Activated CD4-positive, alpha-beta T cell treated with anti-CD3 and anti-CD28 coated beads, Interleukin-2, amount 10 ng/mL, durations not matched to agents 24 days and 14 days (primary cell): ENCODE results near the gene IDUA. TPM values are rescaled to one million over a fixed set of nuclear protein-coding genes. Genes with fewer than 3 reads are reported as not detected.
A peak's percentile ranks its signal among the peaks of the same experiment; 100 is the strongest.

Source experiments
- DNase-seq: peaks from one replicate; pipeline ENCODE4 v3.0.0; 2022
- H3K27ac Mint-ChIP-seq: one replicate; pipeline ENCODE4 v1.8.0; 2022; ENCODE audit warnings: mild to moderate bottlenecking, mixed read lengths
- H3K27me3 Mint-ChIP-seq: one replicate; pipeline ENCODE4 v1.8.0; 2022; ENCODE audit warnings: mixed read lengths
- H3K36me3 Mint-ChIP-seq: one replicate; pipeline ENCODE4 v1.8.0; 2022; ENCODE audit warnings: low read depth, mild to moderate bottlenecking, mixed read lengths
- H3K4me1 Mint-ChIP-seq: one replicate; pipeline ENCODE4 v1.8.0; 2021; ENCODE audit warnings: mixed read lengths
- H3K4me3 Mint-ChIP-seq: one replicate; pipeline ENCODE4 v1.8.0; 2022; ENCODE audit warnings: mild to moderate bottlenecking, moderate library complexity, mixed read lengths
- H3K9me3 Mint-ChIP-seq: one replicate; pipeline ENCODE4 v1.8.0; 2021; ENCODE audit warnings: mixed read lengths
- intact Hi-C: fragments of 100-400 bp; cut with micrococcal nuclease; formaldehyde crosslinking; loops from one replicate; pipeline ENCODE4 v1.15.1; 2023
- total RNA-seq: library from RNA; stranded (reverse); gene quantifications from 2 replicates; pipeline ENCODE4 v1.2.3, GENCODE V29; 2022

IDUA gene
- total RNA-seq, 1 donor from 2014 or later = 30.4 TPM

DNA sequence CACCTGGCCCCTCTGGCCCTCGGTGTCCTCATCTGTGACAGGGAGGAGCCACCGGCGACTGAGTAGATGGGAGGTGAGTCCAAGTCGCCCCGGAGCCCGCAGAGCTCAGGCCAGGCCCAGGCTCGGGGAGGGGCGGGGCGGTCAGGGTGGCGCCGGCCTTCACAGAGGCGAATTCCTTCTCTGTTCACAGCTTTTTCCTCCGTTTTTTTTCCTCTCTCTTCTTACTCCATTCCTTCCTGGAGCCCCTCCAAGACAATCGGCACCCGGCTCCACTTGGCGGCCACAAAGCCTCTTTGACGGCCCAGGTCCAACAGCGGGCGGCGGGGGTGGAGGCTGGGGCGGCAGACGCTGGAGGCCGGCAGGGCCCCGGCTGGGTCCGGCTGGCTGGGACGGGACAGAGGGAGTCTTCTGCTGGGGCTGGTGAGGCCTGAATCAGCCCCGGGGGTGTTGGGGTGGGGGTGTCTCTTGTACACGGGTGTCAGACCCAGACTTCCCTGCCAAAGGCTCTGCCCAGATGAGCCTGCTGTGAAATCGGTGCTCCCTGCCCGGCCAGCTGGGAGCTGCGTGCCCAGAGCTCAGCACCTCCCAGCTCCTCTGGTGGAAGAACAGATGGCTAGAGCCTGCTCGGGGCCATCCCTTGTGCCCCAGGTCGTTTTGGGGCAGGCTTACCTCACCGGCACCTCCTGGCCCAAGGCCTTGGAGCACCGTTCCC is 47.2 kb downstream of the IDUA start:
- H3K4me3 Mint-ChIP-seq = no peak overlapping the region

DNA sequence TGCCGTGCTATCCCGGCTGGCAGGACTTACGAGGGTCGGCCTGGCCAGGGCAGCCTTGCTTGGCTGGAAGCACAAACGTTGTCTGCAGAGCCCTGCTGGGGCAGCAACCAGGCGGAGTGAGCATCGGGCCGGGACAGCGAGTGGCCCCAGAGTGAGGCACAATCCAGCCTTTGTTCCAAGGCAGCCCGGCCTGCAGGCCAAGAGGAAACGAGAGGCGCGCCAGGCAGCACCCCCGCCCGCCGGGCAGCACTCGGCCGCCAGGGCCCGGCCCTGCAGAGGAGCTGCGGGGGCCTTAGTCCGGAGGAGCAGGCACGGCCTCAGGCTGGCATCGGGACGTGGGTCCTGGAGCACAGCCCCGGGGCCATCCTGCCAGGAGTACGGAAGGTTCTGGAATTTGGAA is 48.7 kb downstream of the IDUA start:
- no peaks in the 10 kb centered on the region for H3K27me3 Mint-ChIP-seq
- no peak overlapping the region for H3K27ac Mint-ChIP-seq
- no peak overlapping the region for H3K4me3 Mint-ChIP-seq
- H3K4me1 Mint-ChIP-seq = no peaks in the 10 kb centered on the region
- no peak for DNase-seq
- H3K9me3 Mint-ChIP-seq = no peaks in the 10 kb centered on the region
- no peaks in the 10 kb centered on the region for H3K36me3 Mint-ChIP-seq
- intact Hi-C loops = no loop called here

More for the DNA sequence above, 47.2 kb downstream of the IDUA start:
- Mint-ChIP-seq H3K9me3 (no peaks in the 10 kb centered on the region), H3K27ac (no peak overlapping the region), H3K36me3 (no peaks in the 10 kb centered on the region), H3K4me1 (no peaks in the 10 kb centered on the region), H3K27me3 (no peaks in the 10 kb centered on the region)
- intact Hi-C loops = no loop called here
- DNase-seq = no peak

DNA sequence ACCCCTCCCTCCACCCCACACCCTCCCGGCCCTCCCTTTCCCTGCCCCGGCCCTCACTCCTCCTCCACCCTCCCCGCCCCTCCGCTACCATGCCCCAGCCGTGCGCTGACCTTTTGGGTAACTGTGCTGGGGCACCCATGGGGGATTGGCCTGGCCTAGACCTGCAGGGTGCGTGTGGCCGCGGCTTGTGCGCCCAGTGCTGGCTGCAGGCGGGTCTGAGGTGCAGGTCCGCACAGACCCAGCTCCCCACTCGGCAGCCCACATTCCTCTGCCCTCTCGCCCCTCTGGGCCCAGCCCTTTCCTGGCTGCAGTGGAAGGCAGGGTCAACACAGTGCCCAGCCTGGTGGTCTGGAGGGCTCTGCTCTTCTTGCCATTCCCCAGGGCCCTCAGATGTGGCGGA is 49.3 kb downstream of the IDUA start:
- Mint-ChIP-seq H3K9me3 (no peaks in the 10 kb centered on the region), H3K36me3 (no peaks in the 10 kb centered on the region), H3K27ac (no peak overlapping the region), H3K4me1 (no peaks in the 10 kb centered on the region), H3K4me3 (no peak overlapping the region), H3K27me3 (no peaks in the 10 kb centered on the region)
- no peak for DNase-seq
- intact Hi-C loops = no loop called here

DNA sequence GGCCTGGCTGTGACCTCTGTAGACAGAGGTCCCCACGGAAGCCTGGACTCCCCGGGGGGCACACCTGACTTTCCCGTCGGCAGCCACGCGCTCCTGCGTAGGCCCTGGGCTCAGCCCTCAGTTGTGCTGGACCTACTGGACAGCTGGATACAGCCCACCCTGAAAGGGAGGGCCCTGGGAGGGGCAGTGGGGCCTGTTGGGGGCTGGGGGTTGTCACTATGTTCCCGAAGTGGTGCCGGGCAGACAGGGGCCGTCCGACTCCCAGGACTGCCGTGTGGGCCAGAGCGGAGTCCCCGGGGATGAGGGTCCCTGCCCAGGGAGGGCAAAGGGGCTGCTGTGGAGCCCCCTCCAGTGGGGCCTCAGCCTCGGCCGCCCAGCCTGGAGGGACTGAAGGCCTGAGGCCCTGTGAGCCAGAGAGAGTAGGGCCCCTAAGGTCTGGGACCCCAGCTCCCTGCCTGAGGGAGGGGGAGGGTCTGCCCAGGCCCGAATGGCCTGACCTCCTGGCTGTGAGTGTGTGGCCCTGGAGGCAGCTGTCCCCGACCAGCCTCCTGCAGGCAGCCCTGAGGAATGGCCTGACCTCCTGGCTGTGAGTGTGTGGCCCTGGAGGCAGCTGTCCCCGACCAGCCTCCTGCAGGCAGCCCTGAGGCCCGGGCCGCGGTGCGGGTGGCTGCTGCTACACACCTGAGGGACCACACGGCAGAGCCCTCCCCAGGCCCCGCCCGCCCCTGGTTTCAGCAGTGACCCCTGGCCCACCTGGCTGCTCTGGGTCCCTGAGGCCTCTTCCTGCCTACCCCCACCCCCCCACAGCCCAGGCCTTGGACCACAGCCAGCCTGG is 50.3 kb downstream of the IDUA start:
- Mint-ChIP-seq H3K27ac (no peak overlapping the region), H3K4me1 (no peaks in the 10 kb centered on the region), H3K9me3 (no peaks in the 10 kb centered on the region), H3K36me3 (no peaks in the 10 kb centered on the region), H3K27me3 (no peaks in the 10 kb centered on the region), H3K4me3 (no peak overlapping the region)
- no peak for DNase-seq
- intact Hi-C loops = no loop called here

DNA sequence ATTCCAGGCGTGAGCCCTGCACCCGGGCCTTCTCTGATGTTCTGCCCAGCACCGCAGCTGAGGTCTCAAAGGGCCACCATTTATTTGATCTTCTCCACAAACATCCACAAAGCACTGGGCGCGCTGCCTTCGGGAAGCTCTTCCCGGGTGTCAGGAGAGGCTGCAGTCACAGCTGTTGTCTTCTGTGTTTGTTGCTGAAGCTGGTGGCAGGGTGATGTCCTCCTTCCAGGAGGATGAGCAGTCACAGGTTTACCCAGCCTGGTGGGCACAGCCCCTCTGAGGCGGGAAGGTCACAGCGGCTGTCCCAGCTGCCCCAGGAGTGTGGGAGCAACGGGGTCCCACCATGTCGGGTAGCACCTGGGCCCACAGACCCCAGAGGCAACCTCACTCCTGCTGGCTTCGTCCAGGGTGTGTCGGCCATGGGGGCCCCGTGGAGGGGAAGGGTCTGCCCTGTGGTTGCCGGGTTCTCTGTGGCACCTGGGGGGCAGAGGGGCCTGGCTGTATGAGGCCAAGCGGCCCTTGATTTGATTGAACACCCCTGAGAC is 52.2 kb downstream of the IDUA start:
- H3K36me3 Mint-ChIP-seq = no peaks in the 10 kb centered on the region
- no peak overlapping the region for H3K27ac Mint-ChIP-seq
- intact Hi-C loops = no loop called here
- H3K4me1 Mint-ChIP-seq = peaks cover 3% of the 10 kb centered on the region
- H3K27me3 Mint-ChIP-seq = peaks cover 5% of the 10 kb centered on the region
- no peak for DNase-seq
- no peak overlapping the region for H3K4me3 Mint-ChIP-seq
- no peaks in the 10 kb centered on the region for H3K9me3 Mint-ChIP-seq

DNA sequence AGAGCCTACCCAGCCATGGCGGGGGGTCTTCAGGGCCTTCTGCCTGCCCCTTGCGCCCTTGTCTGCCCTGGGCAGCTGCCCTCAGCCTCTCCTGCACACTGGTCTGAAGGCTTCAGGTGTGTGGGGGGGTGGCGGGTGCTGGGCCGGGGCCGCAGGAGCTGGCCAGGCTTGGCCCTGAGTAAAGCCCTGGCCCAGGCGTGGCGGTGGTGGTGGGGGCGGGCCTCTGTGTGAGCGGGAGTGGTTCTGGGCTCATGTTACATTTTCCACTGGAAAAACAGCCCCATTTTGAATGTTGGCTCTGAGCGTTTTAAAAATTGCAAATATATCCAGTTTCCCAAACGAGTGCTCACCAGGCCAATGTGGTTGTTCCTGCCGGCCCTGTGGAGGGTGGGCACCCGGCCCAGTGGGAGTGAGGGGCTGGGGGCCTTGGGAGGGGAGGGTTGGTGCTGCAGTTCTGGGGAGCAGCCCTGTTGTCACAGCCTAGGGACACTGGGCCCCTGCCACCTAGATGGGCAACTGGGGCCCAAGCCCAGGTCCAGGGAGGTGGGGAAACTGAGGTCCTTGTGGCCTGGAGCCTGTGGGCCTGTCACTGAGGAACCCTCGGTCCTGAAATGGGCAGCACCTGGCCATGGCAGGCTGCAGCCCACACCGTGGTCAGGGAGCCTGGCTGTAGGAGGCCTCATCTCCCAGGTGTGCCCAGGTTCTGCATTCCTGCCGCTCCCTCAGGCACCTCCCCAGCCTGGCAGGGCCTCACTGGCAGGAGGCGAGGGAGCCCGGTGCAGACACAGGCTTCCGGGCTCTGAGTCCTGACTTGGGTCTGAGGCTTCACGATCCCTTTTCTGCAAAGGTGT is 52.9 kb downstream of the IDUA start:
- Mint-ChIP-seq H3K4me1 (peaks cover 3% of the 10 kb centered on the region), H3K4me3 (no peak overlapping the region), H3K36me3 (no peaks in the 10 kb centered on the region), H3K9me3 (no peaks in the 10 kb centered on the region), H3K27ac (no peak overlapping the region), H3K27me3 (peaks cover 6% of the 10 kb centered on the region)
- intact Hi-C loops = no loop called here
- no peak for DNase-seq

DNA sequence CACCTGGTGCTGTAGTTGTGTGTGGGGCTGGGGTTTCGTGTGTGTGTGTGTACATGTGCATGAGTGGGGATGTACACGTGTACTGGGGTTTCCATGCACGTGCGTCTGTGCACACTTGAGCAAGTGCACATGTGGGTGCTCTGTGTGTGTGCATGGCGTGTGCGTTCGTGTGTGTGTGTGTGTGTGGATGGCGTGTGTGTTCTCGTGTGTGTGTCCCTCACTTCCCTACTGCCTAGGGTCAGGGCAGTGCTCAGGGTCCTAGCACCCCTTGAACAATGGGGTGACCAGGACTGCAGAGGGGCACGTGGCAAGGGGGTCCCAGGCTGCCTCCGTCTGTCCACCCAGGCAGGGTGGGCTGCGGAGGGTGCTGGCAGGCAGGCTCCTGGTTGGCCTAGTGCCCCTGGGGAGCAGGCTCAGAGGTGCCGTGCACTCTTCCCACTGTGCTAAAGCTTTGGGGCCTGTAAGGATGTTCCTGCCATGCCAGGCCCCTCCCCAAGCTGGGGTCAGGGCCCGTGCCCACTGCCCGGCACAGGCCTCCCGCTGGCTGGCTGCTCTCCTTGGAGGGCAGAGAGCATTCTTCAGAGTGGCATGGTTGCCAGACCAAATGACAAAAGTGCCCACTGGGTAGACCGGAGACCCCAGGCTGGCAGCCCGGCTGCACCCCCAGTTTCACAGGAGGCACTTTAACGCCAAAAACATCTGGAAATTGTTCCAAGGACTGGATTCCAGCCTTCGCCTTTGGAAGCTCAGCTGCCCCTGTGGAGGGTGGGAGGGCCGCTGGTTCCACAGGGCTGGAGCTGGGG is 53.7 kb downstream of the IDUA start:
- intact Hi-C loops = no loop called here
- no peaks in the 10 kb centered on the region for H3K36me3 Mint-ChIP-seq
- H3K9me3 Mint-ChIP-seq = no peaks in the 10 kb centered on the region
- no peak overlapping the region for H3K4me3 Mint-ChIP-seq
- H3K27ac Mint-ChIP-seq = no peak overlapping the region
- peaks cover 3% of the 10 kb centered on the region for H3K4me1 Mint-ChIP-seq
- peaks cover 11% of the 10 kb centered on the region for H3K27me3 Mint-ChIP-seq
- no peak for DNase-seq

DNA sequence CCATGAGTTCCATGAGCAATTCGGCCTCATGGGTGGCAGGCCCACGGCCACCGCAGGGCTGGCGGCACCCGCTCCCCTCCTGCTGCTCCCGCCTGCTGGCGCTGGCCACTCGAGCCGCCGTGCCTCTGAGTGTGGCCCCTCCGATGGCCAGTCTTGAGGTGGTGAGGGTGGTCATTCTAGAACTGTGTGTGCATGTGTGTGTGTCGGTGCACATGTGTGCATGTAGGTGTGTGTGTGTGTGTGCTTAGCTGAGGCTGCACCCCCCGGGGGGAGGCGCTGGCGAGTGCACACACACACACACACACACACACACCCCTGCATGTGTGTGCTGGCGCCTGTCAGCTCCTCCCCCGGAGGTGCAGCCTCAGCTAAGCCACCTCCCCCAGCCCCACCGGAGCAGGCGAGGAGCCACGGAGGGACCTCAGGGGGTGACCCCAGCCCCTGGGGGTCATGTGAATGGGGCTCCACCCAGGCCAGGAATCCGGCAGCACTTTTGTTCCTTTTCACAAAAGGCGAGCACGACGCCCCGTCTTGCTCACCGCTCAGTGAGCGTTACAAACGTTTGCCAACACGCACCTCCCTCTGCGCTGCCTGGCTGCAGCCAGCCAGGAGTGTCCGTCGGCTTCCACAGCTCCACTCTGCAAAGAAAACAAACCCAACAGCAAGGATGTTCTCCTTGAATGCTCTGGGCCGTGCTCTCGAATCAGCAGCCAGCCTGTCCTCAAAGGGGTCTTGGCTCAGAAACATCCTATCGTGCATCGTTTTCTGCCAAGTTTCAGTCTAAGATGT is 54.5 kb downstream of the IDUA start:
- Mint-ChIP-seq H3K4me1 (peaks cover 3% of the 10 kb centered on the region), H3K9me3 (no peaks in the 10 kb centered on the region), H3K36me3 (no peaks in the 10 kb centered on the region), H3K27me3 (peaks cover 12% of the 10 kb centered on the region), H3K27ac (no peak overlapping the region), H3K4me3 (no peak overlapping the region)
- no peak for DNase-seq
- intact Hi-C loops = no loop called here

DNA sequence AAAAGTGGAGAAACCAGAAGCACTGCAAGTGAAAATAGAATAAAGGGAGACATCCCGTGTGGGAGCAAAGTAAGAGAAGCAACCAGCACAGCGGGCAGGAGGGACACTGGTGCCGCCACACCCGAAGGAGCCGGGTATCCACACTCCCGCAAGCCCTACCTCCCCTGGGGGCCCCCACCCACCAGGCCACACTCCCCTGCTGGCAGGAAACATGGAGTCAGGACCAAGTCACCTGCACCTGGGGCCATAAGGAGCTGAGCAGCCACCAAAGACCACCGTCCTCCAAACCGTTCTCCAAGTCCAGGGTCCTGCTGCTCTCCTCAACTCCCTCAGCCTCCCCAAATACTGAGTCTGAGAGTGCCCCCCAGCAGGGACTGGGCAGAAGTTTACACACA is 55.1 kb downstream of the IDUA start:
- H3K27ac Mint-ChIP-seq = no peak overlapping the region
- intact Hi-C loops = no loop called here

DNA sequence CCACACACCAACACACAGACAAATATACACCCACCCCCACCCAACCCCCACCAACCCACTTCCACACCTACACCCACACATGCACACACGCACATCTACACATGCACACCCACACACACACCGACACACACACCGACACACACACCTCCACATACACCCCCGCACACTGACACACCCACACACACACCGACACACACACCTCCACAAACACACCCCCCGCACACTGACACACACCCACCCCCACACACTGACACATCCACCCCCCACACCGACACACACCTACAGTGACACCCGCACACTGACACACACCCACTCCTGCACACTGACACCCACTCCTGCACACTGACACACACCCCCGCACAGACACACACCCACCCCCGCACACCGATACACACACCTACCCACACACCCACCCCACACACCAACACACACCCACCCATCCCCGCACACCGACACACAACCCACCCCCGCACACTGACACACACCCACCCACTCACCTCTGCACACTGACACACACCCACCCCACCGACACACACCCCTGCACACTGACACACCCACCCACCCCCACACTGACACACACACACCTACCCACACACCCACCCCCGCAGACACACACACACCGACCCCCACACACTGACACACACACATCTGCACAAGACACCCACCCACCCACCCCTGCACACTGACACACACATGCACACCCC is 55.7 kb downstream of the IDUA start:
- peaks cover 3% of the 10 kb centered on the region for H3K4me1 Mint-ChIP-seq
- DNase-seq = no peak
- peaks cover 2% of the 10 kb centered on the region for H3K36me3 Mint-ChIP-seq
- peaks cover 17% of the 10 kb centered on the region for H3K27me3 Mint-ChIP-seq
- intact Hi-C loops = no loop called here
- no peak overlapping the region for H3K27ac Mint-ChIP-seq
- H3K4me3 Mint-ChIP-seq = no peak overlapping the region
- H3K9me3 Mint-ChIP-seq = no peaks in the 10 kb centered on the region

More for the DNA sequence above, 55.1 kb downstream of the IDUA start:
- Mint-ChIP-seq H3K27me3 (peaks cover 15% of the 10 kb centered on the region), H3K36me3 (peaks cover 2% of the 10 kb centered on the region), H3K4me1 (peaks cover 3% of the 10 kb centered on the region), H3K9me3 (no peaks in the 10 kb centered on the region), H3K4me3 (no peak overlapping the region)
- DNase-seq = no peak

DNA sequence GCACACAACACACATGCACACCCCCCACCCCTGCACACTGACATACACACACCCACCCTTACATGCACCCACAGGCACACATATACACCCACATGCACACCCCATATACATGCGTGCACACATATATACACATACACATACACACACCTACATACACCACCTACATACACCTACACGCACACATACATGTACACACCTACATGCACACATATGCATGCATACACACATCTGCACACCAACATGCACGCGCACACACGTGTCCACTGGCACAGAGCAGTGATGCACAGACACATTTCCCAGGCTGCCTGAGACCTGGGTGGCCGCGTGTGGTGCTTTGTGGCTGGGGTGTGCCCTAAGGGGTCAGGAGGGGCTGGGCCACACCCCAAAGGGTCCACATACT is 56.3 kb downstream of the IDUA start:
- Mint-ChIP-seq H3K27me3 (peaks cover 18% of the 10 kb centered on the region), H3K36me3 (peaks cover 2% of the 10 kb centered on the region), H3K9me3 (no peaks in the 10 kb centered on the region), H3K27ac (peak overlapping the region; percentile 70), H3K4me3 (no peak overlapping the region), H3K4me1 (peaks cover 3% of the 10 kb centered on the region)
- DNase-seq = no peak
- intact Hi-C loops = no loop called here
